IMR-90 (cell line): ENCODE measurements around the gene CKB. TPM values are rescaled to one million over a fixed set of nuclear protein-coding genes. Genes with fewer than 3 reads are reported as not detected.

Experiments
- ATAC-seq: fragments of 200-7000 bp; cut with Tn5 transposase; 2 replicates; pipeline ENCODE4 v1.9.1; 2020; ENCODE audit warnings: low read depth, mild to moderate bottlenecking, moderate library complexity
- BruUV-seq: library from RNA; stranded (reverse); fragments of 400-500 nt; replicated peaks from 2 replicates; lab custom pipeline; 2021; lab: Mats Ljungman, UMichigan
- CTCF ChIA-PET: fragments of 300-600 bp; formaldehyde crosslinking; extraction: SDS; loops from one replicate; lab custom pipeline; 2021; ENCODE audit warnings: antibody characterized with exemption; lab: Yijun Ruan, JAX
- POLR2A ChIA-PET: fragments of 300-600 bp; sonication (Branson Sonifier 250); formaldehyde crosslinking; loops from one replicate; lab custom pipeline; 2022; ENCODE audit warnings: antibody characterized with exemption; ENCODE audit not compliant: unreplicated experiment; lab: Charles Lee
- DNase-seq: peaks from one replicate; pipeline ENCODE4 v3.0.0; 2013
- H2AFZ ChIP-seq: replicated peaks from 2 replicates; pipeline ENCODE3; 2013; ENCODE audit warnings: low read length, mild to moderate bottlenecking; ENCODE audit not compliant: poor library complexity
- H2AK5ac ChIP-seq: 2 replicates; pipeline ENCODE4 v1.6.1; 2013; ENCODE audit warnings: low read depth, low read length, inconsistent platforms
- H2AK9ac ChIP-seq: replicated peaks from 2 replicates; pipeline ENCODE3; 2013; ENCODE audit warnings: mild to moderate bottlenecking, low read depth, low read length, moderate library complexity; ENCODE audit not compliant: poor library complexity
- H2BK120ac ChIP-seq: 2 replicates; pipeline ENCODE4 v1.6.1; 2013; ENCODE audit warnings: low read depth, low read length, inconsistent platforms
- H2BK15ac ChIP-seq: 3 replicates; pipeline ENCODE4 v1.6.1; 2013; ENCODE audit warnings: low read depth, low read length, inconsistent platforms
- H2BK20ac ChIP-seq: 2 replicates; pipeline ENCODE4 v1.6.1; 2013; ENCODE audit warnings: low read depth, mild to moderate bottlenecking, inconsistent platforms, low read length, moderate library complexity
- H2BK5ac ChIP-seq: 2 replicates; pipeline ENCODE4 v1.6.1; 2013; ENCODE audit warnings: mild to moderate bottlenecking, low read depth, low read length, inconsistent platforms; ENCODE audit not compliant: poor library complexity, severe bottlenecking
- H3K14ac ChIP-seq: replicated peaks from 2 replicates; pipeline ENCODE4 v1.6.1; 2013; ENCODE audit warnings: low read depth, low read length, inconsistent platforms
- H3K18ac ChIP-seq: 2 replicates; pipeline ENCODE4 v1.6.1; 2013; ENCODE audit warnings: low read depth, low read length, control low read depth
- H3K23ac ChIP-seq: 2 replicates; pipeline ENCODE4 v1.6.1; 2013; ENCODE audit warnings: low read depth, low read length, inconsistent platforms
- H3K27ac ChIP-seq: 2 replicates; pipeline ENCODE4 v1.5.1; 2013; ENCODE audit warnings: mild to moderate bottlenecking, control low read depth, low read length; ENCODE audit not compliant: insufficient read depth
- H3K27me3 ChIP-seq: 2 replicates; pipeline ENCODE4 v1.6.1; 2013; ENCODE audit warnings: low read length; ENCODE audit not compliant: control insufficient read depth, insufficient read depth
- H3K36me3 ChIP-seq: 2 replicates; pipeline ENCODE4 v1.6.1; 2013; ENCODE audit warnings: low read length, mixed read lengths; ENCODE audit not compliant: control insufficient read depth, insufficient read depth
- H3K4ac ChIP-seq: 2 replicates; pipeline ENCODE4 v1.6.1; 2013; ENCODE audit warnings: low read depth, low read length, inconsistent platforms
- H3K4me1 ChIP-seq: 2 replicates; pipeline ENCODE4 v1.6.1; 2013; ENCODE audit warnings: low read length, mixed read lengths; ENCODE audit not compliant: control insufficient read depth, insufficient read depth
- H3K4me2 ChIP-seq: 2 replicates; pipeline ENCODE4 v1.6.1; 2013; ENCODE audit warnings: low read depth, mild to moderate bottlenecking, control low read depth, low read length, moderate library complexity
- H3K4me3 ChIP-seq: 2 replicates; pipeline ENCODE4 v1.5.1; 2013; ENCODE audit warnings: low read depth, mild to moderate bottlenecking, control low read depth, low read length, moderate library complexity; ENCODE audit not compliant: insufficient read depth
- H3K56ac ChIP-seq: 2 replicates; pipeline ENCODE4 v1.6.1; 2013; ENCODE audit warnings: low read length, inconsistent platforms; ENCODE audit not compliant: insufficient read depth; ENCODE audit errors: extremely low read depth
- H3K79me1 ChIP-seq, 2 experiments: 2 replicates each; pipeline ENCODE4 v1.6.1; 2013; ENCODE audit warnings: low read length in 2 of 2, inconsistent platforms in 1 of 2, low read depth in 1 of 2
- H3K9ac ChIP-seq: 2 replicates; pipeline ENCODE4 v1.6.1; 2013; ENCODE audit warnings: low read depth, low read length, control low read depth
- H3K9me1 ChIP-seq: 2 replicates; pipeline ENCODE4 v1.6.1; 2013; ENCODE audit warnings: low read length, inconsistent platforms; ENCODE audit not compliant: insufficient read depth
- H3K9me3 ChIP-seq: 2 replicates; pipeline ENCODE4 v1.6.1; 2013; ENCODE audit warnings: low read length; ENCODE audit not compliant: control insufficient read depth, insufficient read depth
- H4K20me1 ChIP-seq: 2 replicates; pipeline ENCODE4 v1.6.1; 2013; ENCODE audit warnings: low read length, inconsistent platforms; ENCODE audit not compliant: insufficient read depth
- H4K5ac ChIP-seq: 2 replicates; pipeline ENCODE4 v1.6.1; 2013; ENCODE audit warnings: mild to moderate bottlenecking, low read depth, low read length, control low read depth
- H4K8ac ChIP-seq, 2 experiments: 2 replicates each; pipeline ENCODE4 v1.6.1; 2013; ENCODE audit warnings: low read depth in 2 of 2, low read length in 2 of 2, control low read depth in 1 of 2, inconsistent platforms in 1 of 2
- H4K91ac ChIP-seq: 2 replicates; pipeline ENCODE4 v1.6.1; 2013; ENCODE audit warnings: low read depth, low read length, inconsistent platforms; ENCODE audit not compliant: insufficient read depth
- BHLHE40 ChIP-seq: fragments of 150-350 bp; IDR thresholded peaks from 2 replicates; pipeline ENCODE4 v1.6.1; 2016; ENCODE audit warnings: mild to moderate bottlenecking, low read depth, low read length
- CEBPB ChIP-seq: IDR thresholded peaks from 2 replicates; pipeline ENCODE4 v1.6.1; 2012; ENCODE audit warnings: low read depth, low read length, improper control_type of control experiment
- CHD1 ChIP-seq: IDR thresholded peaks from 2 replicates; pipeline ENCODE4 v1.6.1; 2012; ENCODE audit warnings: low read depth, low read length, improper control_type of control experiment
- CTCF ChIP-seq: conservative IDR thresholded peaks from 2 replicates; pipeline ENCODE4 v1.5.1; 2012; ENCODE audit warnings: mild to moderate bottlenecking, low read depth, low read length, improper control_type of control experiment
- ELK1 ChIP-seq: fragments of 150-350 bp; IDR thresholded peaks from 2 replicates; pipeline ENCODE4 v1.6.1; 2016; ENCODE audit warnings: low read depth, mild to moderate bottlenecking, low read length, moderate library complexity, borderline replicate concordance
- FOS ChIP-seq: fragments of 150-350 bp; IDR thresholded peaks from 2 replicates; pipeline ENCODE4 v1.6.1; 2016; ENCODE audit warnings: low read depth, low read length
- MAFK ChIP-seq: IDR thresholded peaks from 2 replicates; pipeline ENCODE4 v1.6.1; 2012; ENCODE audit warnings: low read depth, low read length, improper control_type of control experiment
- MAZ ChIP-seq: IDR thresholded peaks from 2 replicates; pipeline ENCODE4 v1.6.1; 2012; ENCODE audit warnings: low read depth, mild to moderate bottlenecking, low read length, improper control_type of control experiment, moderate library complexity, borderline replicate concordance
- MXI1 ChIP-seq: IDR thresholded peaks from 2 replicates; pipeline ENCODE4 v1.6.1; 2012; ENCODE audit warnings: low read depth, mild to moderate bottlenecking, low read length, moderate library complexity, borderline replicate concordance
- NFE2L2 ChIP-seq: fragments of 150-350 bp; IDR thresholded peaks from 2 replicates; pipeline ENCODE4 v1.6.1; 2016; ENCODE audit warnings: low read depth, mild to moderate bottlenecking, low read length
- POLR2A ChIP-seq: IDR thresholded peaks from 2 replicates; pipeline ENCODE4 v1.6.1; 2012; ENCODE audit warnings: mild to moderate bottlenecking, low read depth, low read length
- RAD21 ChIP-seq: IDR thresholded peaks from 2 replicates; pipeline ENCODE4 v1.6.1; 2012; ENCODE audit warnings: low read length, improper control_type of control experiment
- RCOR1 ChIP-seq: IDR thresholded peaks from 2 replicates; pipeline ENCODE4 v1.6.1; 2012; ENCODE audit warnings: mild to moderate bottlenecking, low read length, improper control_type of control experiment; ENCODE audit not compliant: insufficient replicate concordance
- RFX5 ChIP-seq: IDR thresholded peaks from 2 replicates; pipeline ENCODE4 v1.8.0; 2012; ENCODE audit warnings: low read depth, mild to moderate bottlenecking, low read length, moderate library complexity
- USF2 ChIP-seq: fragments of 150-350 bp; IDR thresholded peaks from 2 replicates; pipeline ENCODE4 v1.6.1; 2017; ENCODE audit warnings: mild to moderate bottlenecking, antibody characterized with exemption, low read length, low read depth
- WGBS, 2 experiments: methylation state at CpG; one replicate each; pipeline versions ENCODE4 v1.1.5 to v1.1.7; 2013; ENCODE audit warnings: missing lambda C conversion rate in 2 of 2; ENCODE audit not compliant: insufficient read length in 1 of 2; ENCODE audit errors: extremely low coverage in 2 of 2; 5-methylcytosine and 5-hydroxymethylcytosine counted together
- dilution Hi-C: fragments of 300-500 bp; cut with HindIII; formaldehyde crosslinking; loops from one replicate; pipeline ENCODE4 v1.14.3; 2018; ENCODE audit warnings: low sequenced_read_pairs; ENCODE audit not compliant: unreplicated experiment
- in situ Hi-C: fragments of 300-500 bp; cut with MboI; formaldehyde crosslinking; loops from 3 replicates; pipeline ENCODE4 v1.14.3; 2019; ENCODE audit warnings: low sequenced_read_pairs, inconsistent platforms, mixed read lengths
- intact Hi-C: fragments of 100-400 bp; cut with micrococcal nuclease; formaldehyde crosslinking; loops from 2 replicates; pipeline ENCODE4 v1.10.0; 2022
- polyA plus RNA-seq, 3 experiments: library from polyadenylated mRNA; depleted of rRNA; stranded (reverse); fragments of >200 nt; gene quantifications; 2 replicates each; pipeline ENCODE4 v1.2.3, GENCODE V29; 2012; ENCODE audit warnings: low replicate concordance in 1 of 3
- total RNA-seq: library from RNA; depleted of rRNA; stranded (reverse); fragments of >200 nt; gene quantifications from 2 replicates; pipeline ENCODE4 v1.2.3, GENCODE V29; 2012

CKB gene
- total and polyA plus RNA-seq, 2 of the 4 experiments (the other 2 are of a cell fraction): 17.7 to 82.6 TPM

GRCh38 chr14:103544388-103545218 lies 22.0 kb upstream of the CKB start:
- no TSS peak for BruUV-seq
- 78% methylated on average over 8 of the region's 35 CpGs; no CpG with 5 or more reads in 1 of the 2 experiments for WGBS, 2 experiments
- Histone ChIP-seq H3K14ac (no peak overlapping the region; the same call in 1 of the 2 replicates), H3K36me3 (no peaks in the 10 kb centered on the region), H3K27me3 (no peaks in the 10 kb centered on the region), H2AK5ac (no peak overlapping the region; the same call in 1 of the 2 replicates), H3K4me2 (no peak overlapping the region), H3K18ac (no peak overlapping the region), H2BK20ac (no peak overlapping the region), H3K9me3 (no peaks in the 10 kb centered on the region), H3K79me1 (no peaks in the 10 kb centered on the region; a peak in 1 of 4 replicates), H3K4me3 (no peak overlapping the region), H3K23ac (no peak overlapping the region), H3K9me1 (no peaks in the 10 kb centered on the region), H4K8ac (no peak overlapping the region), H2AFZ (no peak overlapping the region), H4K5ac (no peak overlapping the region), H4K91ac (no peak overlapping the region), H2BK5ac (no peak overlapping the region), H4K20me1 (peaks cover 8% of the 10 kb centered on the region; the same call in 1 of the 2 replicates), H3K4ac (no peak overlapping the region), H2AK9ac (no peak overlapping the region), H3K9ac (no peak overlapping the region), H3K4me1 (peaks cover 23% of the 10 kb centered on the region), H2BK120ac (no peak overlapping the region), H3K56ac (no peak overlapping the region), H3K27ac (no peak overlapping the region), H2BK15ac (no peak overlapping the region)
- ChIA-PET POLR2A (no interaction called here), CTCF (no interaction called here)
- in situ Hi-C loops (no loop called here), dilution Hi-C loops (no loop called here), intact Hi-C loops (no loop called here)
- ATAC-seq (no peak), DNase-seq (no peak)
- TF ChIP-seq RCOR1 (no peak), BHLHE40 (no peak), ELK1 (no peak), CTCF (no peak), NFE2L2 (no peak), RAD21 (no peak), FOS (no peak), CHD1 (no peak), MAZ (no peak), MXI1 (no peak), MAFK (no peak), POLR2A (no peak), USF2 (no peak), CEBPB (no peak), RFX5 (no peak)
